HepG2 (cell line): ENCODE measurements around the gene FBXO48. TPM values are rescaled to one million over a fixed set of nuclear protein-coding genes. Genes with fewer than 3 reads are reported as not detected.

ENCODE experiments used
- ATAC-seq: fragments of 200-7000 bp; cut with Tn5 transposase; 3 replicates; pipeline ENCODE4 v1.9.1; 2020; ENCODE audit warnings: mild to moderate bottlenecking, moderate library complexity
- BruUV-seq: library from RNA; stranded (reverse); fragments of 400-500 nt; replicated peaks from 2 replicates; lab custom pipeline; 2021; lab: Mats Ljungman, UMichigan
- CTCF ChIA-PET: fragments of 300-600 bp; formaldehyde crosslinking; extraction: SDS; loops from one replicate; lab custom pipeline; 2021; ENCODE audit warnings: low total read pairs, inconsistent platforms, low intra/inter-chr PET ratio; lab: Yijun Ruan, JAX
- POLR2A ChIA-PET: fragments of 350-600 bp; sonication (Branson Sonifier 250); formaldehyde crosslinking; loops from one replicate; lab custom pipeline; 2020; ENCODE audit warnings: antibody characterized with exemption, inconsistent platforms; lab: Yijun Ruan, JAX
- DNase-seq: peaks from one replicate; pipeline ENCODE4 v3.0.0-alpha.2; 2015; ENCODE audit warnings: low spot score
- FAIRE-seq: peaks from 3 replicates; lab custom pipeline; 2011; peaks lifted over from hg19 to GRCh38; lab: Jason Lieb, UNC
- H2AFZ ChIP-seq: one replicate; pipeline ENCODE4 v1.6.1; 2011; ENCODE audit warnings: low read length, inconsistent platforms
- H3K27ac ChIP-seq: fragments of 300-600 bp; 3 replicates; pipeline ENCODE4 v1.8.0; 2011; ENCODE audit warnings: mixed run types, mild to moderate bottlenecking, mixed read lengths, low read length, inconsistent platforms; ENCODE audit not compliant: insufficient read depth; ENCODE audit errors: extremely low read length
- H3K27me3 ChIP-seq, 2 experiments: fragments of 200-600 bp in 1 of 2; 2 replicates in 1 of 2; 3 replicates in 1 of 2; pipeline versions ENCODE4 v1.6.0 to v1.8.0; 2011; ENCODE audit warnings: low read length in 2 of 2, mild to moderate bottlenecking in 2 of 2, moderate library complexity in 2 of 2, inconsistent platforms in 1 of 2; ENCODE audit not compliant: insufficient read depth in 2 of 2, control insufficient read depth in 1 of 2
- H3K36me3 ChIP-seq, 2 experiments: fragments of 200-600 bp in 1 of 2; replicated peaks in 1 of 2; 2 replicates in 1 of 2; 3 replicates in 1 of 2; pipeline versions ENCODE4 v1.5.1 to v1.8.0; 2011; ENCODE audit warnings: low read length in 2 of 2, inconsistent platforms in 1 of 2; ENCODE audit not compliant: insufficient read depth in 2 of 2, control insufficient read depth in 1 of 2
- H3K4me1 ChIP-seq: 2 replicates; pipeline ENCODE4 v1.5.1; 2012; ENCODE audit warnings: low read length, inconsistent platforms; ENCODE audit not compliant: insufficient read depth
- H3K4me2 ChIP-seq: 2 replicates; pipeline ENCODE4 v1.6.0; 2011; ENCODE audit warnings: low read depth, low read length, inconsistent platforms
- H3K4me3 ChIP-seq, 3 experiments: fragments of 200-600 bp in 1 of 3; sonication (generic), shearing (Covaris generic) in 1 of 3; replicated peaks in 1 of 3; 2 replicates each; pipeline ENCODE4 v1.5.1; 2011 to 2016; ENCODE audit warnings: low read length in 3 of 3, inconsistent platforms in 2 of 3, low read depth in 2 of 3, mild to moderate bottlenecking in 2 of 3, control low read depth in 1 of 3, mixed read lengths in 1 of 3; ENCODE audit not compliant: insufficient read depth in 1 of 3
- H3K79me2 ChIP-seq: one replicate; pipeline ENCODE4 v1.6.1; 2011; ENCODE audit warnings: low read length, inconsistent platforms; ENCODE audit not compliant: insufficient read depth
- H3K9ac ChIP-seq: 2 replicates; pipeline ENCODE4 v1.6.0; 2011; ENCODE audit warnings: mild to moderate bottlenecking, low read depth, low read length, inconsistent platforms; ENCODE audit not compliant: insufficient read depth
- H3K9me3 ChIP-seq: 2 replicates; pipeline ENCODE4 v1.5.1; 2012; ENCODE audit warnings: mild to moderate bottlenecking, low read length
- H4K20me1 ChIP-seq: 2 replicates; pipeline ENCODE4 v1.6.0; 2011; ENCODE audit warnings: inconsistent platforms, mild to moderate bottlenecking, low read length, moderate library complexity; ENCODE audit not compliant: insufficient read depth
- BRCA1 ChIP-seq: sonication (generic); formaldehyde crosslinking; IDR thresholded peaks from 2 replicates; pipeline ENCODE4 v1.4.0; 2020; ENCODE audit warnings: missing genetic modification reagents
- KLF13 ChIP-seq: sonication (generic); formaldehyde crosslinking; IDR thresholded peaks from 2 replicates; pipeline ENCODE4 v1.4.0; 2020; ENCODE audit warnings: mild to moderate bottlenecking, missing genetic modification reagents
- KMT2B ChIP-seq: IDR thresholded peaks from 2 replicates; pipeline ENCODE4 v1.6.1; 2016; ENCODE audit warnings: missing genetic modification reagents, missing compliant biosample characterization
- MXD3 ChIP-seq: IDR thresholded peaks from 2 replicates; pipeline ENCODE4 v1.6.1; 2016; ENCODE audit warnings: mild to moderate bottlenecking, missing biosample characterization, missing genetic modification reagents
- PBX3 ChIP-seq: sonication (generic); formaldehyde crosslinking; IDR thresholded peaks from 2 replicates; pipeline ENCODE4 v1.8.1; 2023; ENCODE audit warnings: missing genetic modification reagents, inconsistent platforms, borderline replicate concordance
- RAD21 ChIP-seq: fragments of 450-650 bp; formaldehyde crosslinking; IDR thresholded peaks from 2 replicates; pipeline ENCODE4 v1.5.0; 2020; ENCODE audit warnings: mild to moderate bottlenecking
- SOX6 ChIP-seq, 2 experiments: fragments of 450-650 bp in 1 of 2; sonication (generic) in 1 of 2; formaldehyde crosslinking in 1 of 2; IDR thresholded peaks; 2 replicates each; pipeline versions ENCODE4 v1.4.0 to v1.6.1; 2017 to 2020; ENCODE audit warnings: antibody characterized with exemption in 1 of 2, mild to moderate bottlenecking in 1 of 2, missing genetic modification reagents in 1 of 2
- SP140L ChIP-seq: sonication (generic); formaldehyde crosslinking; IDR thresholded peaks from 2 replicates; pipeline ENCODE4 v1.4.0; 2020; ENCODE audit warnings: missing genetic modification reagents, borderline replicate concordance
- TAF1 ChIP-seq: sonication (generic); formaldehyde crosslinking; IDR thresholded peaks from 2 replicates; pipeline ENCODE4 v1.4.0; 2020; ENCODE audit warnings: missing genetic modification reagents
- TRIM24 ChIP-seq: sonication (generic); formaldehyde crosslinking; IDR thresholded peaks from 2 replicates; pipeline ENCODE4 v1.8.0; 2022; ENCODE audit warnings: mild to moderate bottlenecking, missing genetic modification reagents
- ZNF18 ChIP-seq: sonication (generic); formaldehyde crosslinking; IDR thresholded peaks from 2 replicates; pipeline ENCODE4 v1.8.0; 2022; ENCODE audit warnings: mild to moderate bottlenecking, missing genetic modification reagents; ENCODE audit not compliant: insufficient replicate concordance
- ZNF674 ChIP-seq: sonication (generic); formaldehyde crosslinking; IDR thresholded peaks from 2 replicates; pipeline ENCODE4 v1.5.0; 2020; ENCODE audit warnings: low read depth, mild to moderate bottlenecking, missing genetic modification reagents
- WGBS: methylation state at CpG from one replicate; pipeline ENCODE4 v1.1.6; 2017; ENCODE audit warnings: low lambda C conversion rate; 5-methylcytosine and 5-hydroxymethylcytosine counted together
- in situ Hi-C: cut with HindIII; loops from 2 replicates; pipeline ENCODE4 v1.10.0; 2017; ENCODE audit warnings: low pct_unique_long_range_greater_than_20kb; ENCODE audit not compliant: extremely low pct_ligation_motif_present
- intact Hi-C: fragments of 100-400 bp; cut with micrococcal nuclease; formaldehyde crosslinking; loops from one replicate; pipeline ENCODE4 v1.10.0; 2022; ENCODE audit not compliant: unreplicated experiment
- polyA plus RNA-seq, 8 experiments: library from polyadenylated mRNA; depleted of rRNA in 3 of 8; stranded (reverse) in 7 of 8; unstranded in 1 of 8; fragments of >200 nt; fragmentation: Illumina TruSeq in 4 of 8; extraction: Trizol in 4 of 8; gene quantifications; 2 replicates each; pipeline versions ENCODE4 v1.2.1 to v1.2.3, GENCODE V29; 2011 to 2016; ENCODE audit warnings: low read depth in 4 of 8, missing spikeins in 1 of 8, mixed read lengths in 1 of 8; ENCODE audit not compliant: insufficient read depth in 1 of 8
- total RNA-seq, 5 experiments: library from RNA; depleted of rRNA; stranded (reverse); fragments of >200 nt; fragmentation: Illumina TruSeq; extraction: Trizol; gene quantifications; 2 replicates each; pipeline ENCODE4 v1.2.3, GENCODE V29; 2016; ENCODE audit warnings: low read depth in 1 of 5

The FBXO48 gene
- total and polyA plus RNA-seq, 2 of the 13 experiments (the other 11 are each of a cell fraction or from before 2014, with no cell fraction given), result 0.42 to 1.1 TPM

- in situ Hi-C loops, result no loop called here
- peaks cover 0 to 11% of the 10 kb centered on the region in 2 experiments; a peak in 3 of 5 replicates for H3K27me3 ChIP-seq
- no peak for FAIRE-seq
- intact Hi-C loops, result no loop called here
- WGBS, result under 1% methylated on average over 2 of the region's 2 CpGs
- no peak for ATAC-seq
- no peak overlapping the region for H3K9ac ChIP-seq
- DNase-seq, result no peak
- H3K79me2 ChIP-seq, result no peaks in the 10 kb centered on the region
- H3K4me1 ChIP-seq, result no peaks in the 10 kb centered on the region
- no TSS peak for BruUV-seq
- no peaks in the 10 kb centered on the region for H4K20me1 ChIP-seq
- no peak overlapping the region for H3K27ac ChIP-seq
- H3K4me3 ChIP-seq, result no peak overlapping the region
- CTCF ChIA-PET, result no interaction called here
- TF ChIP-seq TRIM24 (CRISPR knock-in tag), result no peak
- no peak for TF ChIP-seq ZNF674
- no peak for TF ChIP-seq PBX3 (CRISPR knock-in tag)
- no peak for TF ChIP-seq RAD21 (CRISPR knock-in tag)
- TF ChIP-seq BRCA1 (CRISPR knock-in tag), result no peak
- TF ChIP-seq MXD3, result no peak
- TF ChIP-seq KMT2B, result no peak
- no peak for TF ChIP-seq SP140L (CRISPR knock-in tag)
- TF ChIP-seq KLF13, result no peak
- no peak for TF ChIP-seq TAF1
- TF ChIP-seq ZNF18, result no peak
- no peak for TF ChIP-seq SOX6 (IDR thresholded peaks at IDR 0.05)
- TF ChIP-seq SOX6 (CRISPR knock-in tag; IDR thresholded peaks at IDR 0.05), result no peak
- TF ChIP-seq, all 625 proteins: peak for 0
- no peak overlapping the region for H3K4me2 ChIP-seq
- POLR2A ChIA-PET, result no interaction called here
- H2AFZ ChIP-seq, result no peak overlapping the region
- no peaks in the 10 kb centered on the region for H3K9me3 ChIP-seq
- no peaks in the 10 kb centered on the region for H3K36me3 ChIP-seq
These were observed 43.0 kb downstream of the FBXO48 start for GRCh38 chr2:68423966-68424650.
